Brain pericyte (primary cell): Measurements from ENCODE around the gene SLC52A1.
"Not testable (repeated sequence)": the region's sequence is repeated elsewhere in the genome, so short reads cannot be mapped to it uniquely, and the experiment has no call there.

ENCODE experiments used
- DNase-seq: peaks from one replicate; pipeline ENCODE4 v3.0.0-alpha.2; 2012; ENCODE audit warnings: low read depth, low spot score

SLC52A1 gene

GRCh38 chr17:5031365-5032082 lies 3.7 kb downstream of the SLC52A1 start:
- DNase-seq, result no peak

GRCh38 chr17:5030168-5030567 lies 5.1 kb downstream of the SLC52A1 start:
- not testable (repeated sequence) for DNase-seq

GRCh38 chr17:5027916-5028315 lies 7.3 kb downstream of the SLC52A1 start:
- no peak for DNase-seq

GRCh38 chr17:5027299-5027698 lies 7.9 kb downstream of the SLC52A1 start:
- no peak for DNase-seq

GRCh38 chr17:5024604-5025003 lies 10.6 kb downstream of the SLC52A1 start:
- DNase-seq, result no peak

- DNase-seq, result no peak
These were observed 11.6 kb downstream of the SLC52A1 start for GRCh38 chr17:5023588-5024147.

DNA sequence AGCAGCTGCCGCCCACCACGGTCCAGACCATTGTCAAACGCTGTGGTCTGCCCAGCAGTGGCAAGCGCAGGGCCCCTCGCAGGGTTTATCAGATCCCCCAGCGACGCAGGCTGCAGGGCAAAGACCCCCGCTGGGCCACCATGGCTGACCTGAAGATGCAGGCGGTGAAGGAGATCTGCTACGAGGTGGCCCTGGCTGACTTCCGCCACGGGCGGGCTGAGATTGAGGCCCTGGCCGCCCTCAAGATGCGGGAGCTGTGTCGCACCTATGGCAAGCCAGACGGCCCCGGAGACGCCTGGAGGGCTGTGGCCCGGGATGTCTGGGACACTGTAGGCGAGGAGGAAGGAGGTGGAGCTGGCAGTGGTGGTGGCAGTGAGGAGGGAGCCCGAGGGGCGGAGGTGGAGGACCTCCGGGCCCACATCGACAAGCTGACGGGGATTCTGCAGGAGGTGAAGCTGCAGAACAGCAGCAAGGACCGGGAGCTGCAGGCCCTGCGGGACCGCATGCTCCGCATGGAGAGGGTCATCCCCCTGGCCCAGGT lies 13.0 kb downstream of the SLC52A1 start:
- no peak for DNase-seq

- DNase-seq, result no peak
These were observed 14.7 kb downstream of the SLC52A1 start for GRCh38 chr17:5020502-5021023.

DNA sequence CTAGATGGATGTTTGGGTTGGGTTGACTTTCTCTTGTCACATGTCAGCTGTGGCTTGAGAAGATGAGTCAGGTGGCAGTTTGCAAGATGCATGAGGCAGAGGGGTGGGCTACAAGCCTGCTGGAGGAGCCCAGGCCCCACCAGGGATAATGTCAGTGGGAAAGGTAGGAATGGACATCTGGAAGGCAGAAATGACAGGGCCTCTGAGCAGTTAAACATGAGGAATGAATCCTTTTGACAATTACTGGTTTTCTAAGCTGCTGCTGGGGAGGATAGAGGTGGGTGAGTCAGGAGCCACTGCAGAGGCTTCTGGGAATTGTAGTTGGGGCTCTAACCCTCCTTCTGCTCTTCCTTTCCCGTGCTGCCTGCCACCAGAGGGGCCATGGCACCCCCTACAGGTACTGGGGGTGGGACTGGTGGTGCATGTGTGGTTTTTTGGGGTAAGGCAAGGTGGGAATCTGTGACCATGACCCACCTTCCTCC lies 15.7 kb downstream of the SLC52A1 start:
- no peak for DNase-seq

DNA sequence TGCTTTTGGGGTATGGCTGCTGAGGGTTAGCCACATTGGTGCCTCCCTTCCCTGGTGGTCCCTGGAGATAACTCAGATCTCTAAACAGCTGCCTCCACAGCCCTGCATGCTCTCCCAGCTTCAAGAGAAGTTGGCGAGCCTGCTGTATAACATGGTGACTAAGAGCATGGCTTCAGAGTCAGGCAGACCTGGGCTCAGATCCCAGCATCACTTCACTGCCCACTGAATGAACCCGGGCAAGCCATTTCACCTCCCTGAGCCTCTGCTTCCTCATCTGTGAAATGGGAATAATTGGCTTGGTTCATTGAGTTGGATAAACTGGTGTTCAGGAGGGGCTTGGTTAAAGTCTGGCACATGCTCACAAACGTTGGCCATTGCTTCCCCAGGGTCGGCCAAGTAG lies 20.9 kb downstream of the SLC52A1 start:
- no peak for DNase-seq

GRCh38 chr17:5011928-5012327 lies 23.3 kb downstream of the SLC52A1 start:
- no peak for DNase-seq

GRCh38 chr17:5003214-5003867 lies 31.9 kb downstream of the SLC52A1 start:
- no peak for DNase-seq

GRCh38 chr17:5002121-5002788 lies 33.0 kb downstream of the SLC52A1 start:
- DNase-seq, result no peak

- no peak for DNase-seq
These were observed 35.0 kb downstream of the SLC52A1 start for GRCh38 chr17:5000237-5000639.

GRCh38 chr17:4999430-5000093 lies 35.7 kb downstream of the SLC52A1 start:
- DNase-seq, result no peak

DNA sequence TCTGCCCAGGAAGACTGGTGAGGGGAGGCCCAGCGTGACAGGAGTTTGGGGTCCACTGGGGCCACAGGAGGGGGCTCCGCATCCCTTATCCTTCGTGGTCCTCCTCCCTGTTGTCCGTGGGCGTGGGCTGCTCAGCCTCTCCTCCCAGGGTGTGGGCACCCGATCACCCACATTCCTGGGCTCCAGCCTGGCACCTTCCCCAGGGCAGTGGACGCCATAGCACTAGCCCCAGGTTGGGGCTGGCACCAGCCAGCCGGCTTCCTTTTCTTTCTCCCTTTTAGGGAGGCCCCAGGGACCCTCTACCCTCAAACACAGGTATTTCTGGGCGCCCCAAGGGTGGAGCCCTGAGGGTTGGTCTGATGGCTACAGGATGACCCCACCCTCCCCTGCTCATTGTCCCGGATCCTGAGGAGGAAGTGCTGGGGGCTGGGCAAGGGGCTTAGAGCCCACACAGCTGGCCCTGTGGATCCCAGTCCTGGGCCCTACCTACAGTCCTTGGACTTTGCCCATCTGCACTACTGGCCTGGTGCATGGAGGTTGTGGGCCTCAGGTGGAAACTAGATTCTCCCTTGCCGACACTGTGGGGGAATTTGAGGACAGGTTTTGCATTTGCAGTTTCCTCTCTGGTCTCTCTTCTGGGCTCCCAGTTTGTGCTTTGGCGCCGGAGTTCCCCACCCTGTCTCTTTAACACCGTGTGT lies 36.3 kb downstream of the SLC52A1 start:
- no peak for DNase-seq

GRCh38 chr17:4998027-4998731 lies 37.0 kb downstream of the SLC52A1 start:
- no peak for DNase-seq

DNA sequence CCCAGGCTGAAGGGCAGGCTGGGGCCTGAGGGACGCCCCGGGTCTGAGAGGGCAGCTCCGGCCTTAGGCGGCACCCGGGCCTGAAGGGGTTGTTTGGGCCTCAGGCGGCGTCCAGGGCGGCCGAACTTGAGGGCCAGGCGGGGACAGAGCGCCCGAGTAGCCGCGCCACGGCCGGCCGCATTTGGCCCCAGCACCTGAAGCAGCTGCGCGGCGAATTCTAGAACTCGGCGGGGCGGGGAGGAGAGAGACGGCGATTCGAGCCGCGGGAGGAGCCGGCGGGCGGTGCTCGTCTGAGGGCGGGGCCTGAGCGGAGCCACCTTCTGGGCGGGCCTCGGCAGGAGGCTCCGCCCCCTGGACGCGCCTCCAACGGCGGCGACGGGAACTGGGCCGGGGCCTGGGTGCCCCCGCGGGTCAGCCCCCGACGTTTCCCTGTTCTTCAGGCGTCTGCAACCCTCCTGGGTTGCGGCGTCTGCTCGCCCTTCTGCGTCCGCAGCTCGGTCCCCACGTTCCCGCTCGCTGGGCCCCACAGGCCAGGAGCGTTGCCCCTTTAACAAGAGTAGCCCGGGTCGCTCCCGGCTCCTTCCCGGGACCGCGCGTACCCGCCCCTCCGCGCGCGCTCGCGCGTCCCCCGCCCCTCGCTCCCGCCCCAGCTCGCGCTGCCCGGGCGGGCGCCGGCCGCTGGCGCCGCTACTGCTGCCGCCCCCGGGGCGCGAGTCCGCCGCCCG lies 37.8 kb downstream of the SLC52A1 start, which contains the start of the genes INCA1 and KIF1C:
TSS of gene INCA1 (minus strand) at position 221 of the 725 bp plus-strand sequence. CDS start 3,085 bp downstream, outside the sequence.
TSS of gene KIF1C (plus strand) at position 649 of the 725 bp plus-strand sequence. CDS start 2,297 bp downstream, outside the sequence.
- peak; percentile 50 for DNase-seq

- DNase-seq, result no peak
These were observed 41.1 kb downstream of the SLC52A1 start for GRCh38 chr17:4994081-4994595.
